H1 (cell line): ENCODE measurements around the gene PLGLB1. TPM values are rescaled to one million over a fixed set of nuclear protein-coding genes. Genes with fewer than 3 reads are reported as not detected.
"Not testable (repeated sequence)": the region's sequence is repeated elsewhere in the genome, so short reads cannot be mapped to it uniquely, and the experiment has no call there.

Experiments used
- CTCF ChIA-PET: fragments of 300-600 bp; sonication (Branson Sonifier 250); formaldehyde crosslinking; loops from one replicate; lab custom pipeline; 2021; ENCODE audit not compliant: partially characterized antibody; lab: Charles Lee
- POLR2A ChIA-PET: fragments of 300-600 bp; sonication (Branson Sonifier 250); formaldehyde crosslinking; loops from one replicate; lab custom pipeline; 2021; ENCODE audit warnings: inconsistent platforms; ENCODE audit not compliant: partially characterized antibody; lab: Charles Lee
- DNase-seq, 2 experiments: peaks; one replicate each; pipeline versions ENCODE4 v3.0.0 to v3.0.0-alpha.2; 2010 to 2022; ENCODE audit warnings: low spot score in 2 of 2, low read depth in 1 of 2, mixed read lengths in 1 of 2
- FAIRE-seq: peaks from 2 replicates; lab custom pipeline; 2011; peaks lifted over from hg19 to GRCh38; lab: Jason Lieb, UNC
- H2AFZ ChIP-seq: 2 replicates; pipeline ENCODE4 v1.8.1; 2012; ENCODE audit warnings: low read length, inconsistent platforms
- H2AK5ac ChIP-seq: 2 replicates; pipeline ENCODE4 v1.6.1; 2013; ENCODE audit warnings: low read depth, low read length
- H2BK120ac ChIP-seq: replicated peaks from 2 replicates; pipeline ENCODE3; 2013; ENCODE audit warnings: low read depth, low read length, inconsistent platforms
- H2BK12ac ChIP-seq: 2 replicates; pipeline ENCODE4 v1.6.1; 2013; ENCODE audit warnings: low read depth, low read length
- H2BK15ac ChIP-seq: 2 replicates; pipeline ENCODE4 v1.6.1; 2013; ENCODE audit warnings: low read length
- H2BK20ac ChIP-seq: 2 replicates; pipeline ENCODE4 v1.6.1; 2013; ENCODE audit warnings: low read length
- H2BK5ac ChIP-seq: 2 replicates; pipeline ENCODE4 v1.6.1; 2013; ENCODE audit warnings: low read depth, low read length
- H3K14ac ChIP-seq: 2 replicates; pipeline ENCODE4 v1.6.1; 2013; ENCODE audit warnings: inconsistent platforms; ENCODE audit not compliant: insufficient read length
- H3K18ac ChIP-seq: 2 replicates; pipeline ENCODE4 v1.6.1; 2013; ENCODE audit warnings: low read length; ENCODE audit errors: extremely low read depth
- H3K23ac ChIP-seq: 2 replicates; pipeline ENCODE4 v1.6.1; 2013; ENCODE audit warnings: inconsistent platforms; ENCODE audit not compliant: insufficient read length
- H3K23me2 ChIP-seq: 2 replicates; pipeline ENCODE4 v1.6.1; 2013; ENCODE audit warnings: low read depth, low read length
- H3K27ac ChIP-seq: 2 replicates; pipeline ENCODE4 v1.6.1; 2011; ENCODE audit warnings: low read depth, low read length, inconsistent platforms
- H3K27me3 ChIP-seq, 4 experiments: replicated peaks in 1 of 4; 1 replicate in 1 of 4; 2 replicates in 3 of 4; pipeline versions ENCODE4 v1.6.1 to v1.8.1; 2011 to 2013; ENCODE audit warnings: low read length in 3 of 4, mild to moderate bottlenecking in 3 of 4, inconsistent platforms in 2 of 4, mixed read lengths in 2 of 4, moderate library complexity in 1 of 4; ENCODE audit not compliant: control insufficient read depth in 3 of 4, insufficient read depth in 3 of 4; ENCODE audit errors: extremely low read depth in 1 of 4
- H3K36me3 ChIP-seq, 4 experiments: 2 replicates each; pipeline versions ENCODE4 v1.6.1 to v1.8.1; 2011 to 2013; ENCODE audit warnings: mild to moderate bottlenecking in 4 of 4, low read length in 3 of 4, moderate library complexity in 2 of 4, control low read depth in 1 of 4, inconsistent platforms in 1 of 4; ENCODE audit not compliant: insufficient read depth in 4 of 4, control insufficient read depth in 2 of 4
- H3K4ac ChIP-seq: replicated peaks from 2 replicates; pipeline ENCODE3; 2013; ENCODE audit warnings: low read length, low read depth, mixed read lengths, inconsistent platforms; ENCODE audit not compliant: insufficient read length
- H3K4me1 ChIP-seq, 4 experiments: replicated peaks in 1 of 4; 1 replicate in 1 of 4; 2 replicates in 3 of 4; pipeline versions ENCODE4 v1.6.1 to v1.8.1; 2011 to 2013; ENCODE audit warnings: low read length in 3 of 4, inconsistent platforms in 2 of 4, mixed read lengths in 1 of 4; ENCODE audit not compliant: insufficient read depth in 4 of 4, control insufficient read depth in 3 of 4
- H3K4me2 ChIP-seq, 2 experiments: 2 replicates each; pipeline versions ENCODE4 v1.6.1 to v1.8.1; 2011 to 2013; ENCODE audit warnings: low read depth in 2 of 2, low read length in 2 of 2, control low read depth in 1 of 2, inconsistent platforms in 1 of 2, mild to moderate bottlenecking in 1 of 2; ENCODE audit not compliant: insufficient read depth in 1 of 2
- H3K4me3 ChIP-seq, 4 experiments: fragments of 200-600, 300-600 bp in 1 of 4; sonication (generic), shearing (Covaris generic), sonication (Bioruptor Twin) in 1 of 4; 2 replicates each; pipeline versions ENCODE4 v1.5.1 to v1.8.1; 2011 to 2016; ENCODE audit warnings: low read length in 4 of 4, low read depth in 3 of 4, control low read depth in 2 of 4, inconsistent platforms in 2 of 4, mild to moderate bottlenecking in 2 of 4, mixed read lengths in 1 of 4, moderate library complexity in 1 of 4; ENCODE audit not compliant: insufficient read depth in 2 of 4; ENCODE audit errors: extremely low read depth in 1 of 4
- H3K56ac ChIP-seq: replicated peaks from 2 replicates; pipeline ENCODE3; 2013; ENCODE audit warnings: low read depth, mild to moderate bottlenecking, mixed read lengths, low read length, inconsistent platforms; ENCODE audit not compliant: insufficient read length
- H3K79me1 ChIP-seq: 2 replicates; pipeline ENCODE4 v1.6.1; 2013; ENCODE audit warnings: low read depth, low read length, control low read depth
- H3K79me2 ChIP-seq, 2 experiments: 2 replicates each; pipeline versions ENCODE4 v1.6.1 to v1.8.1; 2012 to 2013; ENCODE audit warnings: low read length in 2 of 2, mild to moderate bottlenecking in 2 of 2, inconsistent platforms in 1 of 2; ENCODE audit not compliant: insufficient read depth in 2 of 2, control insufficient read depth in 1 of 2
- H3K9ac ChIP-seq, 4 experiments: replicated peaks in 1 of 4; 1 replicate in 1 of 4; 2 replicates in 3 of 4; pipeline versions ENCODE4 v1.6.1 to v1.8.1; 2011 to 2013; ENCODE audit warnings: low read depth in 3 of 4, low read length in 3 of 4, control low read depth in 2 of 4, mild to moderate bottlenecking in 2 of 4, moderate library complexity in 2 of 4, inconsistent platforms in 1 of 4; ENCODE audit errors: extremely low read depth in 1 of 4
- H3K9me3 ChIP-seq, 2 experiments: 2 replicates each; pipeline versions ENCODE4 v1.6.1 to v1.8.1; 2012 to 2013; ENCODE audit warnings: mild to moderate bottlenecking in 2 of 2, moderate library complexity in 2 of 2, control low read depth in 1 of 2, inconsistent platforms in 1 of 2, low read depth in 1 of 2, low read length in 1 of 2, mixed read lengths in 1 of 2; ENCODE audit not compliant: insufficient read depth in 2 of 2
- H4K20me1 ChIP-seq, 2 experiments: replicated peaks in 1 of 2; 2 replicates each; pipeline versions ENCODE3 to v1.8.1; 2011 to 2013; ENCODE audit warnings: inconsistent platforms in 2 of 2, low read length in 2 of 2, mild to moderate bottlenecking in 1 of 2; ENCODE audit not compliant: insufficient read depth in 2 of 2, control insufficient read depth in 1 of 2
- H4K5ac ChIP-seq: 2 replicates; pipeline ENCODE4 v1.6.1; 2013; ENCODE audit warnings: low read length, low read depth, mixed read lengths, inconsistent platforms; ENCODE audit not compliant: insufficient read length
- H4K8ac ChIP-seq: 2 replicates; pipeline ENCODE4 v1.8.0; 2013; ENCODE audit warnings: mild to moderate bottlenecking, moderate library complexity, low read length, inconsistent platforms; ENCODE audit not compliant: insufficient read depth; ENCODE audit errors: extremely low read depth
- H4K91ac ChIP-seq: replicated peaks from 2 replicates; pipeline ENCODE3; 2013; ENCODE audit warnings: low read length, mixed read lengths, inconsistent platforms; ENCODE audit not compliant: insufficient read length
- WGBS, 2 experiments: shearing (Covaris generic) in 1 of 2; methylation state at CpG; one replicate each; pipeline versions ENCODE4 v1.1.6 to v1.1.7; 2013 to 2015; ENCODE audit warnings: low lambda C conversion rate in 2 of 2, mixed read lengths in 2 of 2, inconsistent platforms in 1 of 2, low coverage in 1 of 2, missing lambda C conversion rate in 1 of 2; ENCODE audit not compliant: insufficient replicate concordance in 2 of 2, insufficient coverage in 1 of 2, insufficient read length in 1 of 2; ENCODE audit errors: extremely low coverage in 1 of 2, missing lambda C conversion rate in 1 of 2; 5-methylcytosine and 5-hydroxymethylcytosine counted together
- long read RNA-seq, 2 experiments: library from RNA in 1 of 2; library from capped mRNA in 1 of 2; stranded (forward); transcript quantifications; one replicate each; pipeline ENCODE4 v2.0.0, GENCODE V29; 2021; ENCODE audit warnings: inconsistent platforms in 1 of 2
- polyA minus RNA-seq, 3 experiments: library from RNA; depleted of rRNA, polyadenylated mRNA; stranded (reverse); fragments of >200 nt; gene quantifications; 1 replicate in 2 of 3; 2 replicates in 1 of 3; pipeline ENCODE4 v1.2.3, GENCODE V29; 2011
- polyA plus RNA-seq, 7 experiments: library from polyadenylated mRNA; depleted of rRNA in 3 of 7; stranded (reverse) in 5 of 7; unstranded in 2 of 7; fragments of >200 nt in 5 of 7; fragments of 200-250 nt in 2 of 7; gene quantifications; 1 replicate in 5 of 7; 2 replicates in 1 of 7; 4 replicates in 1 of 7; pipeline versions ENCODE4 v1.2.1 to v1.2.3, GENCODE V29; 2011 to 2013; ENCODE audit warnings: missing spikeins in 2 of 7, mixed read lengths in 2 of 7
- total RNA-seq: library from RNA; stranded (reverse); fragmentation: NEBNext Ultra II Directional; extraction: Animal tissue kit (Norgen Biotek cat#: 25700); gene quantifications from 2 replicates; pipeline ENCODE4 v1.2.1, GENCODE V29; 2021

The PLGLB1 gene
- total RNA-seq (0.54 TPM in 1 of 2 replicates, not detected in the other), polyA plus RNA-seq (2011; rRNA removed) (0.14 TPM in 2 replicates), polyA minus RNA-seq (2011; rRNA and poly(A)+ RNA removed) (0.07 TPM in 1 of 2 replicates, not detected in the other)
- polyA plus RNA-seq (2011; cell fraction: cytosol; rRNA removed): 0.21 TPM
- not detected for polyA plus RNA-seq (2011; cell fraction: nucleus; rRNA removed)
- 0.41 TPM in 2 of 4 replicates, not detected in the others for polyA plus RNA-seq (2012, experiment 1 of 2)
- not detected for polyA plus RNA-seq (2012, experiment 2 of 2)
- 0.43 TPM for polyA plus RNA-seq (2013, experiment 1 of 2)
- 0.29 TPM for polyA plus RNA-seq (2013, experiment 2 of 2)
- not detected for polyA minus RNA-seq (2011; cell fraction: cytosol; rRNA and poly(A)+ RNA removed)
- polyA minus RNA-seq (2011; cell fraction: nucleus; rRNA and poly(A)+ RNA removed): 0.90 TPM
- long read RNA-seq, experiment 1: 0 reads
- long read RNA-seq, experiment 2: 0 reads

DNA sequence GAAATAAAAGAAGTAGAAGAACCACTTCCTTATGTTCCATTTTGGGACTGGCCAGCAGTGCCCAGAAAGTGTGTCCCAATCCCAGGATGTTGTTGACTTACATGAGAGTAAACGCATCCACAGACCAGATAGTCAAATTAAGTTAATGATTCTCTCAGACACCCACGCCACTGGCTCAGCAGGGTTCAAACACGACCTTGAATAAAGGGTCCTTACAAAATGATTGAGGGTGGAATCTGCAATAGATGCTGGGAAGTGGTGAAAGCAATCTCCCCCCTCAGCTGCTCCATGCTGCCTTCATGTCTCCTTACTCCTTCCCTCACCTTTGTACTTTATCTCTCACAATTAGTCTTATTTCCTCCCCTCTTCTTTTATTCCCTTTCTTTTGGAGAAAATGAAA, at the start of gene PLGLB1:
PLGLB1 (minus strand) TSS at position 101 of the 400 bp plus-strand sequence; CDS start at position 40, 61 bp downstream.
- H3K4me1 ChIP-seq, H3K9me3 ChIP-seq, H3K27me3 ChIP-seq, H3K4ac ChIP-seq, H3K79me2 ChIP-seq, POLR2A ChIA-PET, H3K4me2 ChIP-seq, H3K23me2 ChIP-seq, H4K91ac ChIP-seq, H3K14ac ChIP-seq, H3K9ac ChIP-seq, H4K20me1 ChIP-seq, H2AFZ ChIP-seq, DNase-seq, CTCF ChIA-PET, H2BK12ac ChIP-seq, H4K5ac ChIP-seq, H3K18ac ChIP-seq, FAIRE-seq, H2BK20ac ChIP-seq, H3K36me3 ChIP-seq, H2BK120ac ChIP-seq, H3K27ac ChIP-seq, H4K8ac ChIP-seq, H3K56ac ChIP-seq, H2BK5ac ChIP-seq, H3K79me1 ChIP-seq, H3K4me3 ChIP-seq, H2AK5ac ChIP-seq, H3K23ac ChIP-seq, H2BK15ac ChIP-seq: not testable (repeated sequence)
- WGBS, 2 experiments: 64% methylated on average over 3 of the region's 3 CpGs; no CpG with 5 or more reads in 1 of the 2 experiments
